GM18951 (cell line): ENCODE measurements around the gene APMAP.
"Not testable (repeated sequence)": the region's sequence is repeated elsewhere in the genome, so short reads cannot be mapped to it uniquely, and the experiment has no call there.

Experiments used
- POLR2A ChIP-seq: IDR thresholded peaks from 4 replicates; pipeline ENCODE4 v1.6.1; 2011; ENCODE audit warnings: mild to moderate bottlenecking; ENCODE audit not compliant: insufficient read length, insufficient read depth; ENCODE audit errors: extremely low read depth
- in situ Hi-C: fragments of 300-500 bp; cut with MboI; formaldehyde crosslinking; loops from one replicate; pipeline ENCODE4 v1.12.0; 2022; ENCODE audit warnings: low sequenced_read_pairs, mixed read lengths, inconsistent platforms; ENCODE audit not compliant: unreplicated experiment

Gene APMAP

DNA sequence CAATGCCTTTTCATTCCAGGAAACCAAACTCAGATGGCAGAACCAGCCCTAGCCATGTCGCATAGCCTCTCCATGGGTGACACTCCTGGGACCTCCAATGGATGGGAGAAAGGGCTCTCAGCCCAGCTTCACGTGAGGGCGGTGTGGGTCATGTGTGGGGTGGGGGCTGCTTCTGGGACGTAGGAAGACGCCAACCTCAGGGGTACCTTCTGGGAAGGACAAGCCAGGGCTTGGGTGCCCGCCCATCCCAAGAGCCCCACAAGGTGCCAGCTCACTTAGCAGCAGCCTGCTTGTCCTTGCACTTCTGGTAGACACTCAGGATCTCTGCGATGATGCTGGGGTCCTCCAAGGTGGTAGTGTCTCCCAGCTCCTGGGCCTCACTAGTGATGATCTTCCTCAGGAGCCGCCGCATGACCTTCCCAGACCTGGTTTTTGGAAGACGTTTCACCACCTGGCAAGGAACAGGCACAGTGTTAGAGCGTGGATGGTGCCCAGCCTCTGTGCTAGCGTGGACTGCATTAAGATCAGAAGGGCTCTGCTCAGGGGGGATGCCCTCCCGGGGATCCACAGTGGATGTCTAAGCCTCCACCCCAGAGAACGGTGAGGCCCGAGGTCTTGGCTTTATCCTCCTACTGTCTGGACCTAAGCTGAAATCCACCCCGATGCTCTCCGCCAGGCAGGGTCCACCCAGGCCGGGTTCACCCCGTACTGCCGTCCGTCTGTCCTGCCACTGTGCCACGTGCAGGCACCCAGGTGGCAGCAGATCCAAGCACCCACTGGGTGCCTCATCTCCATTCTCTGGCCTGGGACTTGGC, 15.1 kb upstream of the APMAP start:
- no peak for TF ChIP-seq POLR2A
- in situ Hi-C loops = loop anchor here (5.0 kb wide), 1 partner anchor 55 kb away; no protein-coding TSS in a partner anchor

DNA sequence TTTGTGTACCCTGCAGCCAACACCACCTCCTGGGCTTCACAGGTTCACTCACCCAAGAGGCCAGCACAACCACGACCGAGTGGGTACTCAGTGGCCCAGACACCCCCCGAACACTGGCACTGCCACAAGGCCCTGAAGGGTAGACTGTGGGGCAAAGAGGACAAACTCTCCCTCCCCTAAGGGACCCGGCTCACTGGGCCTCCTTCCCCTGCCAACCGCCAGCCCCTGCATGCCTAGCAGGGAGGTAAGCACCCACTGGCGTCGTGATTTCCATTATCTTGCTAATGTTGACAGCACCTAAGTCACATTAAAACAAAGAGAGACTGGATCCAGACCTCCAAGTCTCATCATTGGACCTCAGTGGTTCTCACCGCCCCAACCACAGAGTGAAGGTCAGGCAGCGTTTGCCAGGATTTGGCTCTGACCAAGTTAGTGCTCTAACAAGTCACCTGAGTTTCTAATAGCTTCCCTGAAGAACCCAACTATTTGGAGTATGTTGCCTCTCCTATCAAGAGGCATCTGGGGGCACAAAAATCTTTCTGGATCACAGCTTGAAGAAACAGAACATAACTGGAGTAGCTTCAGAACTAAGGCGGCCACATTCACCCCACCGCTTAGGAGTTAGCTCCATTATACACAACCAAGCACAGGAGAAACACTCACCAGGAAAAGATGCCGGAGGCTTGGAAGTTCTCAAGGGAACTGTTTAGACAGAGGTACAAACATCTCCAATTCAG, 14.0 kb upstream of the APMAP start:
- in situ Hi-C loops = loop anchor here (5.0 kb wide), 1 partner anchor 56 kb away; no protein-coding TSS in a partner anchor
- no peak for TF ChIP-seq POLR2A

DNA sequence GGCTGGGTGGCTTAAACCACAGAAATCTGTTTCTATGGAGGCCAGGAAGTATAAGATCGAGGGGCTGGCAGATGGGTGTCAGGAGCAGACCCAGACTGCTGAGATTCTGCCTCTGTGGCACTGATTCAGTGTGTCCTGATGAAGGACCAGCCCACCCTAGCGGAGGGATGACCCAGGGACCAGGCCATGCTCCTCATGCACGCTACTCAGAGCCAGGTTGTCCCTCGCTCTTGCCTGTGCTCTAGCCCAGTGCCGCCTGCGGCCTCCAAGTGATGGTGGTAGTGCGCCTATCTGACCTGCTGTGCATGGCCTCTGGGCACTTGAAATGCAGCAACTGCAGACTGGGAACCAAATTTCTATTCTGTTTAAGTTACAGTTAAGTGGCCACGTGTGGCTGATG, 13.1 kb upstream of the APMAP start:
- in situ Hi-C loops = loop anchor here (5.0 kb wide), 1 partner anchor 57 kb away; no protein-coding TSS in a partner anchor
- TF ChIP-seq POLR2A = no peak

DNA sequence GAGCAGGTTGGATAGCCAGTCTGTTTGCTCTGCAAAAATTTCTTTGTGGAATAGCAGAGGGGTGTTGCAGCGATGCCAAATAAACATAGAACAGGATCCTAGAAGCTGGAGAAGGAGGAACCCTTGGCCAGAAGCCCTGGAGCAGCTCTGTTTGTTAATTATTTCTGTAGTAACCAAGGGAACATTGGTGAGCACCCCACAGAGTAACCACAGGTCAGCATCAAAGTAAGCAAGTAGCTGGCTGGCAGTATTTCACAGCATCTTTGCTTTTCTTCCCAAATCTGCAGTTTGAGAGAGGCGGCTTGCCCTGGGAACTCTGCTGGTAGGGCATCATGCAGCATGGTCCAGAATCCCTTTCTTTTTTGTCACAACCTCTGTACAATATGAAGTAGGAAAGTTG, 12.7 kb upstream of the APMAP start:
- no peak for TF ChIP-seq POLR2A
- in situ Hi-C loops = loop anchor here (5.0 kb wide), 1 partner anchor 57 kb away; no protein-coding TSS in a partner anchor

DNA sequence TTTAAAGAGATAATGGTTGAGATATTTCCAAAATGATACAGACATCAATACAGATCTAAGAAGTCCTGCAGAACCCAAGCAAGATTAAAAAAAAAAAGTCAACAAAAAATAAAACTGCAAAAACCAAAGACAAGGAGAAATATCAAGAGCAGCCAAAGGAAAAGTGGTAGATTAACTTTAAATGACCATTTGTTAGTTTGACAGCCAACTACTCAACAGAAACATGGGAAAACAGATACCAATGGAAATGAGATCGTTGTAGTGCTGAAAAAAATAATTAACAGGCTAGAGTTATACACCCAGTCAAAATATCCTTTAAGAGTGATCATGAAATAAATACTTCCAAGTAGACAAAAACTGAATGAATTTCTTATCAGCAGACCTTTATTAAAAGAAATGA, 10.5 kb upstream of the APMAP start:
- TF ChIP-seq POLR2A = no peak
- in situ Hi-C loops = no loop called here

DNA sequence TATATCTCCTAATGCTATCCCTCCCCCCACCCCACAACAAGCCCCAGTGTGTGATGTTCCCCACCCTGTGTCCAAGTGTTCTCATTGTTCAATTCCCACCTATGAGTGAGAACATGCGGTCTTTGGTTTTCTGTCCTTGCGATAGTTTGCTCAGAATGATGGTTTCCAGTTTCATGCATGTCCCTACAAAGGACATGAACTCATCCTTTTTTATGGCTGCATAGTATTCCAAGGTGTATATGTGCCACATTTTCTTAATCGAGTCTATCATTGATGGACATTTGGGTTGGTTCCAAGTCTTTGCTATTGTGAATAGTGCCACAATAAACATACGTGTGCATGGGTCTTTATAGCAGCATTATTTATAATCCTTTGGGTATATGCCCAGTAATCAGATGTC, 8.8 kb upstream of the APMAP start:
- in situ Hi-C loops = not testable (repeated sequence)

DNA sequence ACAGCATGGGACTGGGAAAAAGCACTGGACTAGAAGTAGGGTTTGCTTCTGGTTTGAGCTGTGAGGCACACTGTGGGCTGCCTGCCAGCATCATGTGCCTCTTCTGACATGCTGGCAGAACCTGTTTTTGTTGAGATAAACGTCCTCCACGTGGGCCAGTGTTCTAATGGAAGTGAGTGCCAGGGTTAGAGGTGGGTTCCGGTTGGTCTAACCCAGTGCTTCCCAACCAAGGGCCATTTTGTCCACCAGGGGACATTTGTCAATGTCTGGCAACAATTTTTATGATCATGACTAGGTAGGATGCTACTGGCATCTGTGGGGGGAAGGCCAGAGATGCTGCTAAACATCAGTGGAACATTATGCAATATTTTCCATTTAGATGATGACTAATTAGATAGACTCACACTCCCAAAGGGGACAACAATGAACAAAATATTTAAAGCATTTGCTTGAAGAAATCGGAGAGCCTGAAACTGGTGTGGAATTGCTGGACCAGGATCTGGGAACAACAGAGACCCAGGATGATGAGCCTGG, 7.8 kb upstream of the APMAP start:
- no peak for TF ChIP-seq POLR2A
- in situ Hi-C loops = no loop called here

DNA sequence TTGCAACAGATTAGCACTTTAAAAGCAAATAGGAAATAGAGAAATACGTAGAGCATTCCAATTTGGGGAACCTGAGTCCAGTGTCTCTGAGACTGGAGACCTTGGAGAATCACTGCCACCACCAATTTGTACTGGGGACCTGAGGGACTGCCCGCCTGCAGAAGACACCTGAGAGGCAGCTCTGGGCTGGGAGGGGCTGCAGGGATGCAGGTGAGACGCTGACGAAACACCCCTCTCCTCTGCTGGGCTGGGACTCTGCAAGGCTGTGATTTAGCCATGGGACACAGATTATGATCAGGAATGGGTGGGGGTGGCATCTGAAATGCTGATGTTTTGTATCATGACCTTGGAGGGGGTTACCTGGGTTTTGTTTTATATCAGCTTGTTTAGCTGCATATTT, 7.0 kb upstream of the APMAP start:
- in situ Hi-C loops = loop anchor here (25.0 kb wide), 1 partner anchor 188 kb away; the partner anchor contains the start of gene ENTPD6
- no peak for TF ChIP-seq POLR2A

DNA sequence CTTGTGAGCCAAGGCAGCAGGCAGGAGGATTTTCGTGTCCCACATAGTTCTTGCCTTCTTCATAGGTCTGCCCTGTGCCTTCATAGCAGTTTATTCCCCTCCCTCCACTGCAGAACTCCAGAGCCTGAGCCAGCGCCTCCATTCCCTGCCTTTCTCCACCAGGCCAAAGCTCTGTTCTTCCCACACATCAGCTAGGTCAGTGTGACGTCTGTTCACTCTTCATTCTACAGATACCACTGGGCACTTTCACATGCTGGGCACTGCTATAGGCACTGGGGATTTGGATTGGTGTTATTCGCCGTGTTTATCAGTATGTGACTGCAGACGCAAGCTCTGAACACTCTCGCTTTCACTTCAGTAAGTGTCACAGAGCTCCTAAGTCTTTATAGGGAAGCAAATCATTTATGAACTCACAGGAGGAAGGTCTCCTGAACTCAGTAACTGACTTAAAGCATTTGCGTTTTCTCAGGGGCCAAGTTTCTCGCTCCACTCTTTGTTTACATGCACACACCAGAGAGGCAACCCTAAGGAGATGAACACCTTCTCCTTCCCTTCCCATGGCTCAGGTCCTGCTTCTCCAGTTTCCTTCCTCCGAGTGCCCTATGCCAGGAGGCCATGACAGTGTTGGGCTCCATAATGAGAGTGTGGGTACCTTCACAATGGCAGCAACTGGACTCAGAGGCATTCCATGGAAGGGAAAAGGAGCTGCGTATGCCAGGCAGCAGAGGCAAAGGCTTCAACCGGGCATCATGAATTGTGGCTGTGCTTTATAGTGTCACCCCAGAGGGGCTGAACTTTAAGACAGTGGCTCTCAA, 6.3 kb upstream of the APMAP start:
- no peak for TF ChIP-seq POLR2A
- in situ Hi-C loops = loop anchor here (25.0 kb wide), 1 partner anchor 188 kb away; the partner anchor contains the start of gene ENTPD6

DNA sequence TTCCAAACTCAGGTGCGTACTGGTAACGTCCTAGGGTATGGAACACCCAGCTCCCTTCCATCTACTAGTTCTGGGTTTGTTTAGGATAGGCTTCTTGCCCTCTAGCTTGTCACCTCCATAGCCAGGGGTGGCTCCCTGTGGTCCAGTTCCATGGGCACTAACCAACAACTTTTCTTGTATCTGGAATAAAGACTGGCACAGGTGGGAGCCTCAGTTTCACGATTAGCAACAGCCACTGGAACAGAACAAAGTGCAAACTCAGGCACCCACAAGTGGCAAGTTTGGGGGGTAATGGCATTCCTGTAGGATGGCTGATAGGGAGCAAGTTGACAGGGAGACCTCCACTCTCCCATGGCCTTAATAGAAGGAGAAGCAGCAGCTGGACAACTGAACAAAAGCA, 5.6 kb upstream of the APMAP start:
- in situ Hi-C loops = loop anchor here (25.0 kb wide), 1 partner anchor 189 kb away; the partner anchor contains the start of gene ENTPD6

DNA sequence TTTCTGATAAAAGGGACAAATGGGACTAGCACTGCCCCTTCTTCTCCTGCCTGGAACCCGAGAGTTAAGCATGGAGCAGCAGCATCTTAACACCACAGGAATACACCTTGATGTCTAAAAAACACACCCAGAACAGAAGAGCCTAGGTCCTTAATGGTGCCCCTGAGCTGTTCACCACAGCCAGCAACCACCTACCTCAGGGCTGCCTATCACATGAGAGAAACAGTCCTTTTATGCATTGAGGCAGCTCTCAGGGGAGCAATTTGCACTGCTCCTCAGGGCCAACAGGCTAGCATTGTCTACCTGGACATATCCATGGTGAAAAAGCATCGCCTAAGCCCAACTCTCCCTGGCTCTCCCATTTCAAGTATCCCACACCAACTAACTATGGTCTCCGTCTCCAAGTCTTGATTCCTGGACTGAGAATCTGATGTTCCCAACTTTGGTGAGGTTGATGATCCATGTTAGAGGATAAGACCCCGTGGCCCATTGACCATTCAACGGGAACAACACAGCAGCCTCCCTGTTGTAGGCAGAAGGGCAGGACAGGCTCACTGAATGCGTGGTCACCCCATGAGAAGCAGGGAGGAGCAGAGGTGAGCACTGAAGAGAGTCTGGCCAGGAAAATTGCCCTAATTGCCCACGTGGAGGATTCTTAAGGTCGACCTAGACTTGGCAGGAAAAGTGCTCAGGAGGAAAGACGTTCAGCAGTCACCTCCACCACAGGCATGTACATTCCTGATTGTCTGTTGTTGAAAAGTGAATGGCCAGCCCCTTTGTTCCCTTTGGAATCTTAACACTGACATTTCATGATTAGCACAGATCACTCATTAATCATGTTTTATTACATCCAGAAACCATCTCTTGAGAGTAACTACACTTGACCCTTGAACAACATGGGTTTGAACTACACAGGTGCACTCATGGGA, 4.2 kb upstream of the APMAP start:
- in situ Hi-C loops = loop anchor here (25.0 kb wide), 1 partner anchor 191 kb away; the partner anchor contains the start of gene ENTPD6
- no peak for TF ChIP-seq POLR2A

More for the DNA sequence above, 5.6 kb upstream of the APMAP start:
- TF ChIP-seq POLR2A = no peak
